ENCODE data around the gene DNAH3.
A peak's percentile ranks its signal among the peaks of the same experiment; 100 is the strongest.
"Not testable (repeated sequence)": the region's sequence is repeated elsewhere in the genome, so short reads cannot be mapped to it uniquely, and the experiment has no call there.

DNAH3 gene

GRCh38 chr16:21150375-21151001 is at the start of gene DNAH3:
TSS of gene DNAH3 (minus strand) at chr16:21150846. CDS start at chr16:21150319, 527 bp downstream.
- intact Hi-C loops (cut with DNase I), result loop anchor here (10.0 kb wide), 1 partner anchor 404 kb away; no protein-coding TSS in a partner anchor
- no peak for DNase-seq

- intact Hi-C loops (cut with DNase I), result no loop called here
- DNase-seq, result no peak
These were observed 49.1 kb upstream of the DNAH3 start for GRCh38 chr16:21199607-21200218.

GRCh38 chr16:21197621-21198020 is 47.0 kb upstream of the DNAH3 start:
- intact Hi-C loops (cut with DNase I), result no loop called here

GRCh38 chr16:21197112-21197511 is 46.5 kb upstream of the DNAH3 start:
- intact Hi-C loops (cut with DNase I), result no loop called here
- DNase-seq, result no peak

More at GRCh38 chr16:21197621-21198020, 47.0 kb upstream of the DNAH3 start:
- no peak for DNase-seq

DNA sequence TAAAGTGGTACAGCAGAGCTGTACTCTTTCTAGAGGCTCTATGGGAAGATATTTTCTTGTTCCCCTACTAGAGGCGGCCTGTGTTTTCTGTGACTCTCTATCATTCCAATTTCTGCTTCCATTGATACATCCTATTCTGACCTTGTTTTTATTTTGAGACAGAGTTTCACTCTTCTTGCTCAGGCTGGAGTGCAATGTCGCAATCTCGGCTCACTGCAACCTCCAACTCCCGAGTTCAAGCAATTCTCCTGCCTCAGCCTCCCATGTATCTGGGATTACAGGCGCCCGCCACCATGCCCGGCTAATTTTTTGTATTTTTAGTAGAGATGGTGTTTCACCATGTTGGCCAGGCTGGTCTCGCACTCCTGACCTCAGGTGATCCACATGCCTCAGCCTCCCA is 44.7 kb upstream of the DNAH3 start:
- intact Hi-C loops (cut with DNase I); DNase-seq: not testable (repeated sequence)

GRCh38 chr16:21194771-21195301 is 44.2 kb upstream of the DNAH3 start:
- peak in 5 of 10 donors; percentile 14 to 82 (median 29) for DNase-seq
- intact Hi-C loops (cut with DNase I), result no loop called here

DNA sequence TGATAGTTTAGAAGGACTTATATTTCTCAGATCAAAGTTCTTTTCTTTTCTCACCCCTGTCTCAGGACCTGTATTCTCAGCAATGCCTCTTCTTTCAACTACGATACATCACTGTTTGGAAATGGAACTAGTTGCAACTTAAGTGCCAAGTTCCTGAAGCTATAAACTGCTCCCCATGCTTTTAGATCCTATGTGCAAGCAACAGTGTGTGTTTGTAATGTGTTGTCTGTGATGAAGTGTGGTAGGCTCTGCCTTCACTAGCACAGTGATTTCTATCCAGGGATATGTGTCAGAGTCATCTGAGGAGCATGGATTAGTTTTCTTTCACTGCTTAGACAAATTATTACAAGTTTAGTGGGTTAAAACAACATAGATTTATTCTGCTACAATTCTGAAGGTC is 42.3 kb upstream of the DNAH3 start:
- intact Hi-C loops (cut with DNase I), result no loop called here
- DNase-seq, result no peak

GRCh38 chr16:21190599-21190998 is 40.0 kb upstream of the DNAH3 start:
- DNase-seq, result no peak
- intact Hi-C loops (cut with DNase I), result no loop called here

GRCh38 chr16:21190013-21190412 is 39.4 kb upstream of the DNAH3 start:
- no peak for DNase-seq
- intact Hi-C loops (cut with DNase I), result no loop called here

DNA sequence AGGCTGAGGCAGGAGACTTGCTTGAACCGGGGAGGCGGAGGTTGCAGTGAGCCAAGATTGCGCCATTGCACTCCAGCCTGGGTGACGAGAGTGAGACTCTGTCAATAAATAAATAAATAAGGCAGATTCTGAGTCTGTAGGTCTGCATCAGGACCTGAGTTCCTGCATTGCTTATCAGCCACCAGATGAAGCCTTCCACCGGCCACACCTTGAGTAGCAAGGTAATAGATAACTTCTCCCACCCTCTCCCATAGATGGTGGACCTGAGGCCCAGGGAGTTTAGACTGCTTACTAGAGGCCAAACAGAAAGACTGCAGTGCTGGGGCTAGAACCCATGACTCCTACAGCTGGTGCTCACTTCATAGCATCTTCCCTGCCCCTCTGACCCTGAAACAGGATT is 38.7 kb upstream of the DNAH3 start:
- no peak for DNase-seq
- intact Hi-C loops (cut with DNase I), result loop anchor here (10.0 kb wide), 1 partner anchor 365 kb away; no protein-coding TSS in a partner anchor

GRCh38 chr16:21186326-21186691 is 35.7 kb upstream of the DNAH3 start:
- DNase-seq, result no peak
- intact Hi-C loops (cut with DNase I), result loop anchor here (10.0 kb wide), 1 partner anchor 368 kb away; no protein-coding TSS in a partner anchor

GRCh38 chr16:21185659-21186325 is 35.1 kb upstream of the DNAH3 start:
- no peak for DNase-seq
- intact Hi-C loops (cut with DNase I), result loop anchor here (10.0 kb wide), 1 partner anchor 369 kb away; no protein-coding TSS in a partner anchor

- no peak for DNase-seq
- intact Hi-C loops (cut with DNase I), result loop anchor here (10.0 kb wide), 1 partner anchor 370 kb away; no protein-coding TSS in a partner anchor
These were observed 34.2 kb upstream of the DNAH3 start for GRCh38 chr16:21184834-21185233.

DNA sequence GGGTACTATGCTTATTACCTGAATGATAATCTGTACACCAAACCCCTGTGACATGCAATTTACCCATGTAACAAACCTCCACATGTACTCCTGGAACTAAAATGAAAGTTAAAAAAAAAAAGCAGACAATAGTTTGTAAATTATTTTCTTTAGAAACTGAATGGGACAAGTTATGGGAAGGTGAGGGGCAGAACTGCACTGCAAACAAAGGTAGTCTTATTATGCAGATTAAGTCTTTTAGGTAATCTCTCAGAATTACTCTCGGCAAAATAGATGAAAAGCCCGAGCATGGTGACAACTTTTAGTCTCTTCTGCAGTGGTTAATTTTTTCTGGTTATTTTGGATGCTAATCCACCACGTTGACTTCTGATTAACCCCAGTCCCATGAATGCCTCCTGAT is 33.3 kb upstream of the DNAH3 start:
- intact Hi-C loops (cut with DNase I), result loop anchor here (10.0 kb wide), 1 partner anchor 371 kb away; no protein-coding TSS in a partner anchor
- no peak for DNase-seq

DNA sequence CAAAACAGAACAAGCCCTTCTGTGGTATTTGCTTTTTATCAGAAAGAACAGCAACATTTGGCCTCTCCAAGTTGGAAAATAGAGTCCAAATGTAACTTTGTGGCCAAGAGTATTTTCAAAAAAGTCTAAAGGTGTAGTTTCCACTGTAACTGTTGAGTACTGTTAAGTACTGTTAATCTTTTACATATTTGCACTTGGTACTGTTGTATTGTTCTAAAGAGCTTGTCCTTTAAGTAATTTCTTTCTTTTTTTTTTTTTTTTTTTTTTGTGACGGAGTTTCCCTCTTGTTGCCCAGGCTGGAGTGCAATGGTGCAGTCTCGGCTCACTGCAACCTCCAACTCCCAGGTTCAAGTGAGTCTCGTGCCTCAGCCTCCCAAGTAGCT is 29.3 kb upstream of the DNAH3 start:
- intact Hi-C loops (cut with DNase I), result loop anchor here (10.0 kb wide), 1 partner anchor 375 kb away; no protein-coding TSS in a partner anchor

DNA sequence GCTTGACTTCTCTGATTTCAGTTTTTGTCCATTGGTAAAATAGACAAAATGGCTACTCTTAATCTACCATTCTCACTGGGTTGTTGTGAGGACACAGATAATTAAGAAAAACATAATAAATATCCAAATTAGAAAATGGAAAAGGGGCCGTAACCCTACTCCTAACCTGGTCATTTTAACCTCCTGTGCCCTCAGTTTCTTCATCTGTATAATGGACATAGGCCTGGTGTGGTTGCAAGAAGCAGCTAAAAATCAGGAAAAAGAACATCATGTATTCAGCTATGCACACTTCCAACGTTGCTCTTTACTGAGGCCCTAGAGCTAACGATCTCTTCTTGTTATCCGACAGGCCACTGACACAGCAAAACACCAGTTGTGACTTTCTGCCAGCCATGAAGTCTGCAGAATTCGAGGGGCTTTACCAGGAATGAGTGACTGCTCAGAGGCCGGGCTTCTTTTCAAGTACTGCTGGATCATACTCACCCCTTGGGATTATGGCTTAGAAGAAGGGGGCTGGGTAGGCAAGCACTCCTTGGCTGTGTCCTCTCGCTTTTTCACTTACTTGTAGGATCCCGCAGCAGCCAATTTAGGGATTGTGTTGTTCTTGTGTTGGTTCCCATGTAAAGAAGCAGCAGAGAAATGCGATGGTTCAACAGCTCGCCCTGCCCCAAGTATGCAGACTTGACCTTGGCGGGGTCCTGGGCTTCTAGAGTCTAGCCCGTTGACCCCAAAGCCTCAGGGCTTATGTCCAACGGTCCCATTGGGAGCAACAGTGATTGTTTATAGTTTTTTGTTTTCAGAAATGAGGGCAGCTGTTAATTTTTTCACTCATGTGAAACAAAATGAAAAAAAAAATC is 28.7 kb upstream of the DNAH3 start:
- DNase-seq, result no peak
- intact Hi-C loops (cut with DNase I), result no loop called here

More for the DNA sequence above, 29.3 kb upstream of the DNAH3 start:
- DNase-seq, result no peak

DNA sequence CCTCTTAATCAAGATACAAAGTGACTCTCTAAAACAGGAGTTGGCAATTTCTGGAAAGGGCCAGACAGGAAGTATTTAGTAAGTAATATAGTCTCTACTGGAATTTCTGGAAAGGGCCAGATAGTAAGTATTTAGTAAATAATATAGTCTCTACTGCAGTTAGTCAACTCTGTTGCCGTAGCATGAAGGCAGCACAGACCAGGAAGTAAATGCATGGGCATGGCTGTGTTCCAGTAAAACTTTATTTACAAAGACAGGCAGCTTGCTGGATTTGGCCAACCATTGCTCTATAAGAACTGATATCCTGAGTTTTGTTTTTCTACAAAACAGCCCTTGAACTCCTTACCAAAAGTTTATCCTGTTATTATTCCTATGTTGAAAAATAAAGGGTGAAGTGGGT is 24.8 kb upstream of the DNAH3 start:
- intact Hi-C loops (cut with DNase I), result no loop called here
- no peak for DNase-seq

DNA sequence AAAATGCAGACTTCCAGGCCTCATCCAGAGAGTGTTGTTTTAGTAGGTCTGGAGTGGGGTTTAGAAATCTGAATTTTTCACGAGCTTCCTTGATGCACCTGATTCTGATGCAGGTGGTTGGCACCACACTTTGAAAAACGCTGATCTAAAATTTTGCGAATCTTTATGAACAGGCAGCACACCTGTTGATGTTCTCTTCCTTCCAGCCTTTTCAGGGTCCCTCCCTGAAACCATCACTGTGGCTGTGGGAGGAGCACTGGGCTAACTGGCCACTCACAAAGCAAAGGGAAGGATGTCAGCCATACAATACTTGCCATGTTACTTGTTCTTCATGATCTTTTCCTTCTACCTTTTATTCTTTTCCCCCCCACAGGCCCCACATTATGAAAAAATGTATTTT is 22.0 kb upstream of the DNAH3 start:
- intact Hi-C loops (cut with DNase I), result no loop called here
- DNase-seq, result no peak

DNA sequence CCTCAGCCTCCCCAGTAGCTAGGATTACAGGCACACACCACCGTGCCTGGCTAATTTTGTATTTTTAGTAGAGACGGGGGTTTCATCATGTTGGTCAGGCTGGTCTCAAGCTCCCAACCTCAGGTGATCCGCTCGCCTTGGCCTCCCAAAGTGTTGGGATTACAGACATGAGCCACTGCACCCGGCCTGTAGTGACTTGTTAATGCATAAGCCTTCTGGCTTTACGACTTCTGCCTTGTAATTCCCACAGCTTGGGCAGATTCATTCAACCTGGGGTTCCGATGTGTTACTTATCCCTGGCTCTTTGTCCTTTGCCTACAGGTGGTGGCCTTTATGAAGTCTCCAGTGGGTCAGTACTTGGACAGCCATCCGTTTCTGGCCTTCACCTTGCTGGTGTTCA is 19.5 kb upstream of the DNAH3 start:
- DNase-seq; intact Hi-C loops (cut with DNase I): not testable (repeated sequence)

DNA sequence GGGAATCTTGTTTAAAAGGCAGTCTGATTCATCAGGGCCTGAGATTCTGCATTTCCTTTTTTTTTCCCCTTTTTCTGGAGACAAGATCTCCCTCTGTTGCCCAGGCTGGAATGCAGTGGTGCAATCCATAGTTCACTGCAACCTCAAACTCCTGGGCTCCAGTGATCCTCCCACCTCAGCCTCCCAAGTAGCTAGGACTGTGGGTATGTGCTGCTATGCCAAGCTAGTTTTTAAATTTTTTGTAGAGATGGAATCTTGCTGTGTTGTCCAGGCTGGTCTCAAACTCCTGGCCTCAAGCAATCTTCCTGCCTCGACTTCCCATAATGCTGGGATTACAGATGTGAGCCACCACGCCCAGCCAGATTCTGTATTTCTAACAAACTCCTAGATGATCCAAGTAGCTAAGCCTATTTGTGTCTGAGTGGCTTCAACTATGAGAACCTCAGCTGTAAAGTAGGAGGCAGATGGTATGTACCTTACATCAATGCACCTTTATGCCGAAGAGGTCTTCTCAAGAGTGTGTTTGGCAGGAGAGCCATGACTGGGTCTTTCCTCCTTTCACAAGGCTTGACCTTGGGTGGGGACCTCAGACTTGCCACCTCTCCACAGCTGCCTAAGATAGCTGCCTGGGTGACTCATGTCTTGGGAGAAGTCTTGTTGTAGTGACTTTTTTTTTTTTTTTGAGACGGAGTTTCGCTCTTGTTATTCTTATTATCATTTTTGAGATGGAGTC is 18.8 kb upstream of the DNAH3 start:
- no peak for DNase-seq
- intact Hi-C loops (cut with DNase I), result no loop called here
